ENCODE measurements around the gene DTX3. TPM values are rescaled to one million over a fixed set of nuclear protein-coding genes. Genes with fewer than 3 reads are reported as not detected.
"Not testable (repeated sequence)": the region's sequence is repeated elsewhere in the genome, so short reads cannot be mapped to it uniquely, and the experiment has no call there.

Gene DTX3
- total RNA-seq, 3 donors from 2014 or later: 3.0 to 35.1 (median 25.9) TPM

DNA sequence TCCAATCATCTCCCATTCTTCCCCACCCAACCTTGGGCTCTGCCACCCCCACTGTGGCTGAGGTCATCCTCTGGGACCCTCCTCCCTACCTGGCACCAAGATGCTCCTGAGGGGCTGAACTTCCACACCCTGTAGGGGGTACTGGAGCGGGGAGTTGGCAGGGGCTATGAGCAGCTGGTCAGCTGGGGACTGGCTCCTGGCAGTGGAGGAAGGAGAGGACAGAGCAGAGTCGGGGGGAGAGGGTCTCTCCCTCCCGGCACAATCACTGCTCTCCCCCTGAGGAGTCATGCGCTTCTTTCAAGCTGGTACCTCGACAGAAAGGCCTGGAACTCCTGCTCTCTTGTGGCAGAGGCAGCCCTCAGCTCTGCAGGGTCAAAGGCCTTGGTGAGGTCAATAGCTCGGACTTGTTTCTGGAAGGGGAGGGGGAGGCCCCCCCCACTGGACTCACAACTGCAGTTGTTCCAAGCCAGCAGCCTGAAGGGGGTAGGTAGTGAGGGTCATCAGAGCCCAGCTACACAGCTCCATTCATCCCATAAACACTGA lies 26.3 kb downstream of the DTX3 start:
- Histone ChIP-seq H3K27me3 (peaks cover 0 to 17% of the 10 kb centered on the region in 2 donors), H3K4me1 (peaks cover 4 to 10% of the 10 kb centered on the region in 2 donors)

DNA sequence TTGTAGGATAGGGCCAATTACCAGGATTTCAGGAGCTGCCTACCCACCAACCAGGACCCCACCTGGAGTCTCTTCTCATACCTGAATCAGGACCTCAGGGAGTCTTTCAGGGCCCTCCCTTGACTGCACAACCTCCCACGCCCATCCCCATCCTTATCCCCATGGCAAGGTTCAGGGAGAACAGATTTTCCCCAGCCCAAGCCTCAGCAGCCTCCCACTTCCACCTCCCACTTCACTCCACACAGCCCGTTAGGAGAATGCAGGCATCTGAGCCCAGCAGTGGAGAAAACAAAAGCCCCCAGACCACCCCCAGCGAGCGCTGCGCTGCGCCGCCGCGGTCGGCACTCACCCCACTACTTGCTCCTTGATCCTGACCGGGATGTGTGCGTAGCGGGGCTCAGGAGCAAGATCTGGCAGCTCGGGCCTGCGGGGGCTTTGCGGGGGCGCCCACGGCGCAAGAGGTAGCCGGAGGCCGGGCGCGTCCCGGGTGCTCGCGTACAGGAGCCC lies 27.0 kb downstream of the DTX3 start:
- Histone ChIP-seq H3K9me3 (no peaks in the 10 kb centered on the region), H3K4me1 (peaks cover 4 to 10% of the 10 kb centered on the region in 2 donors), H3K27me3 (peaks cover 0 to 13% of the 10 kb centered on the region in 2 donors), H3K27ac (no peak overlapping the region), H3K4me3 (peak overlapping the region; percentile 39 to 81 (median 55)), H3K36me3 (no peaks in the 10 kb centered on the region)
- peak in 1 of 2 donors; percentile 15 for DNase-seq (ENCODE audit: low spot score in 2 of 2)
- intact Hi-C loops (cut with DNase I; ENCODE audit: low total_unique reads): no loop called here
- TF ChIP-seq POLR2A (IDR thresholded peaks at IDR 0.05): no peak
- TF ChIP-seq POLR2AphosphoS5 (IDR thresholded peaks at IDR 0.05): no peak
- no peak for TF ChIP-seq CTCF (IDR thresholded peaks at IDR 0.05)

More for the DNA sequence above, 26.3 kb downstream of the DTX3 start:
- Histone ChIP-seq H3K36me3 (no peaks in the 10 kb centered on the region), H3K4me3 (no peak overlapping the region), H3K9me3 (no peaks in the 10 kb centered on the region), H3K27ac (no peak overlapping the region)
- DNase-seq (ENCODE audit: low spot score in 2 of 2): peak in 1 of 2 donors; percentile 7
- intact Hi-C loops (cut with DNase I; ENCODE audit: low total_unique reads): no loop called here
- no peak for TF ChIP-seq POLR2A (IDR thresholded peaks at IDR 0.05)
- TF ChIP-seq POLR2AphosphoS5 (IDR thresholded peaks at IDR 0.05): no peak
- TF ChIP-seq CTCF (IDR thresholded peaks at IDR 0.05): no peak

GRCh38 chr12:57632073-57632957 lies 27.7 kb downstream of the DTX3 start:
- H3K27me3 ChIP-seq: peaks cover 0 to 11% of the 10 kb centered on the region in 2 donors
- H3K9me3 ChIP-seq: no peaks in the 10 kb centered on the region
- intact Hi-C loops (cut with DNase I; ENCODE audit: low total_unique reads): no loop called here
- H3K4me1 ChIP-seq: peaks cover 4 to 10% of the 10 kb centered on the region in 2 donors
- no peaks in the 10 kb centered on the region for H3K36me3 ChIP-seq
- TF ChIP-seq CTCF (IDR thresholded peaks at IDR 0.05) (no peak), POLR2AphosphoS5 (IDR thresholded peaks at IDR 0.05) (no peak), POLR2A (IDR thresholded peaks at IDR 0.05) (no peak)
- no peak overlapping the region for H3K27ac ChIP-seq
- H3K4me3 ChIP-seq: peak overlapping the region; percentile 39 to 81 (median 55)
- DNase-seq (ENCODE audit: low spot score in 2 of 2): peak in 1 of 2 donors; percentile 17

GRCh38 chr12:57632958-57633840 lies 28.6 kb downstream of the DTX3 start, which contains the start of gene B4GALNT1:
Gene B4GALNT1, minus strand, starts transcription at chr12:57633201. Its CDS starts 1,069 bp downstream, at chr12:57632132.
- intact Hi-C loops (cut with DNase I; ENCODE audit: low total_unique reads): no loop called here
- Histone ChIP-seq H3K4me1 (peaks cover 4 to 10% of the 10 kb centered on the region in 2 donors), H3K36me3 (no peaks in the 10 kb centered on the region), H3K4me3 (peak within 1 kb of the TSS; percentile 39 to 81 (median 55)), H3K9me3 (no peaks in the 10 kb centered on the region), H3K27ac (no peak within 1 kb of the TSS), H3K27me3 (peaks cover 0 to 11% of the 10 kb centered on the region in 2 donors)
- TF ChIP-seq CTCF (IDR thresholded peaks at IDR 0.05) (peak; percentile 64 to 89 (median 85)), POLR2AphosphoS5 (IDR thresholded peaks at IDR 0.05) (no peak)
- peak in 1 of 2 donors; percentile 18 for DNase-seq (ENCODE audit: low spot score in 2 of 2)

DNA sequence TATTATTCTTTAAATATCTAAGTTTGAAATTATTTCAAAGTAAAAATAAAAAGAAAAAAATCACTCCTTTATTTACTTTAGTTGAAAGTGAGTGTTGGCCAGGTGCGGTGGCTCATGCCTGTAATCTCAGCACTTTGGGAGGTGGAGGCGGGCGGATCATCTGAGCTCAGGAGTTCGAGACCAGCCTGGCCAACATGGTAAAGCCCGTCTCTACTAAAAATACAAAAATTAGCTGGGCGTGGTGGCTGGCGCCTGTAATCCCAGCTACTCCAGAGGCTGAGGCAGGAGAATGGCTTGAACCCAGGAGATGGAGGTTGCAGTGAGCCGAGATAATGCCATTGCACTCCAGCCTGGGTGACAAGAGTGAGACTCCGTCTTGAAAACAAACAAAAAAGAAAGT lies 32.1 kb downstream of the DTX3 start:
- H3K4me1 ChIP-seq; intact Hi-C loops (cut with DNase I; ENCODE audit: low total_unique reads): not testable (repeated sequence)
- H3K27me3 ChIP-seq: peaks cover 0 to 12% of the 10 kb centered on the region in 2 donors

More for the DNA sequence above, 32.1 kb downstream of the DTX3 start:
- not testable (repeated sequence) for H3K27ac ChIP-seq; H3K9me3 ChIP-seq; DNase-seq (ENCODE audit: low spot score in 2 of 2); H3K4me3 ChIP-seq; H3K36me3 ChIP-seq

Measured in breast epithelium (tissue), 4 donors.